T47D (cell line): ENCODE results near the gene RMND5B.

ENCODE experiments used
- DNase-seq, 2 experiments: peaks; one replicate each; pipeline versions ENCODE4 v3.0.0 to v3.0.0-alpha.2; 2011 to 2012; ENCODE audit warnings: low read depth in 1 of 2, low spot score in 1 of 2
- JUND ChIP-seq: IDR thresholded peaks from 2 replicates; pipeline ENCODE4 v1.6.1; 2012; ENCODE audit warnings: low read depth
- in situ Hi-C: cut with HindIII; loops from 2 replicates; pipeline ENCODE4 v1.10.0; 2016; ENCODE audit warnings: low sequenced_read_pairs, low pct_unique_long_range_greater_than_20kb

RMND5B gene

DNA sequence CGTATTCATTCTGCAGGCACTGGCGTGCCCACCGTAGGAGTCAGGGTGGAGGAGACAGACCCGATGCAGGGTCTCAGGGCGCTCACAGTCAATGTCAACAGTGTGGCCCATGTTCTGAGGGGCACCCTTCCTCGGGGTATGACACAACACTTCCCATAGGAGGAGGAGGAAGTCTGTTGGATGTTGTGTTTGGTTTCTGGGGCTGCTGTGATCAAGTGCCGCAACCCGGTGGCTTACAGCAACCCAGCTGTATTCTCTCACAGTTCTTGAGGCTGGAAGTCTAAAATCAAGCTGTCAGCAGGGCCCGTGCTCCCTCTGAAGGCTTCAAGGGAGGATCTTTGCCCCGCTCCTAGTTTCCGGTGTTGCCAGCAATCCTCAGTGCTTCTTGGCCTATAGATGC is 67.9 kb downstream of the RMND5B start:
- no peak for TF ChIP-seq JUND
- in situ Hi-C loops = no loop called here
- no peak for DNase-seq

DNA sequence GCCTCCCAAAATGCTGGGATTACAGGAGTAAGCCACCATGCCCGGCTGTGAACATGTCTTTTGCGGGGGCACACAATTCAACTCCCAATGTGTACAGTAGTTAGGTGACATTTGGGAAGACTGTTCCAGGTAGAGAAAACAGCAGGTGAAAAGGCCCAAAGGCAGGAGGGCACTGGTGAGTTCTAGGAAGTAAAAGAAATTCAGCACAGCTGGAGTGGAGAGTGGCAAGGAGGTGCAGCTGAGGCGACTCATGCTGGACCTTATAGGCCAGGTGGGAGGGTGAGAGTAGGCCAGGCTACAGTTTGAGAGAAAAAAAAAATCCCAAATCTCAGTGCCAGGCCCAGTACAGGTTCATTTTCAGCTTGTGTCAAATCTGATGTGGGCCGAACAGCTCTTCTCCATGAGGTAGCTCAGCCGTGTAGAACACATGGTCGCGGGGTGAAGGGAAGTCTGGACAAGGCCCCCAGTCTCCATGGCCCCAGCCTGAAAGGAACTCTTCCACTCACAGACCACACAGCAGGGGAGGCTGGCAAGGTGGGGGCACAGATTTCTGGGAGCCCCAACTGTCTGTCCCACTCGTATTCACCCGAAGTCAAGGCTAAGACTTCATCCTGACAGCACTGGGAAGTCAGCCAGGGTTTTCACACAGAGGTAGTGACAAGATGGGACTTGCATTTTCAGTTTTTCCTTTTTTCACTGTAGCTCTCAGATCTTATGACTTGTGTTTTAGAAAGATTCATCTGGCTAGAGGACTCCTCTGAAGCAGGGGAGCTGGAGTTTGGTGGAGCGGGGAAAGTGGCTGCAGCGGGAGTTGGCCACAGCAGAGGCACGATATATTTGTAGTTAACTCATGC is 69.0 kb downstream of the RMND5B start:
- no peak for TF ChIP-seq JUND
- DNase-seq = no peak
- in situ Hi-C loops = no loop called here
